ENCODE data around the gene C2orf69. TPM values are rescaled to one million over a fixed set of nuclear protein-coding genes. Genes with fewer than 3 reads are reported as not detected.

The C2orf69 gene
- total RNA-seq, 1 donor from 2014 or later = 7.9 TPM

GRCh38 chr2:199928626-199929025, 17.5 kb downstream of the C2orf69 start:
- no peaks in the 10 kb centered on the region for H3K27me3 Mint-ChIP-seq (ENCODE audit: low read depth, unreplicated experiment)
- Histone ChIP-seq H3K4me1 (ENCODE audit: insufficient read depth, low read length) (no peaks in the 10 kb centered on the region), H4K20me1 (ENCODE audit: insufficient read depth, low read length) (peaks cover 15% of the 10 kb centered on the region), H3K4me2 (ENCODE audit: low read length) (no peak overlapping the region), H3K9ac (ENCODE audit: low read length) (no peak overlapping the region), H3K27me3 (ENCODE audit: insufficient read depth, low read length) (no peaks in the 10 kb centered on the region), H3K36me3 (ENCODE audit: insufficient read depth, low read length) (peaks cover 17% of the 10 kb centered on the region), H2AFZ (ENCODE audit: low read depth, low read length) (no peak overlapping the region), H3K79me2 (ENCODE audit: insufficient read depth, low read length) (peaks cover 36% of the 10 kb centered on the region), H3K4me3 (ENCODE audit: insufficient read depth, low read depth, low read length) (no peak overlapping the region), H3K27ac (ENCODE audit: low read depth, low read length) (no peak overlapping the region), H3K9me3 (ENCODE audit: insufficient read depth, low read depth, low read length) (no peaks in the 10 kb centered on the region)
- FAIRE-seq = no peak
- H3K4me1 Mint-ChIP-seq (ENCODE audit: low read depth, unreplicated experiment) = peaks cover 12% of the 10 kb centered on the region
- H3K36me3 Mint-ChIP-seq (ENCODE audit: low read depth, unreplicated experiment) = peaks cover 7% of the 10 kb centered on the region
- no peaks in the 10 kb centered on the region for H3K9me3 Mint-ChIP-seq (ENCODE audit: unreplicated experiment)
- no peak overlapping the region for H3K27ac Mint-ChIP-seq (ENCODE audit: unreplicated experiment)
- DNase-seq (ENCODE audit: low read depth) = no peak
- H3K4me3 Mint-ChIP-seq (ENCODE audit: unreplicated experiment) = no peak overlapping the region
- TF ChIP-seq, protein P1, sequence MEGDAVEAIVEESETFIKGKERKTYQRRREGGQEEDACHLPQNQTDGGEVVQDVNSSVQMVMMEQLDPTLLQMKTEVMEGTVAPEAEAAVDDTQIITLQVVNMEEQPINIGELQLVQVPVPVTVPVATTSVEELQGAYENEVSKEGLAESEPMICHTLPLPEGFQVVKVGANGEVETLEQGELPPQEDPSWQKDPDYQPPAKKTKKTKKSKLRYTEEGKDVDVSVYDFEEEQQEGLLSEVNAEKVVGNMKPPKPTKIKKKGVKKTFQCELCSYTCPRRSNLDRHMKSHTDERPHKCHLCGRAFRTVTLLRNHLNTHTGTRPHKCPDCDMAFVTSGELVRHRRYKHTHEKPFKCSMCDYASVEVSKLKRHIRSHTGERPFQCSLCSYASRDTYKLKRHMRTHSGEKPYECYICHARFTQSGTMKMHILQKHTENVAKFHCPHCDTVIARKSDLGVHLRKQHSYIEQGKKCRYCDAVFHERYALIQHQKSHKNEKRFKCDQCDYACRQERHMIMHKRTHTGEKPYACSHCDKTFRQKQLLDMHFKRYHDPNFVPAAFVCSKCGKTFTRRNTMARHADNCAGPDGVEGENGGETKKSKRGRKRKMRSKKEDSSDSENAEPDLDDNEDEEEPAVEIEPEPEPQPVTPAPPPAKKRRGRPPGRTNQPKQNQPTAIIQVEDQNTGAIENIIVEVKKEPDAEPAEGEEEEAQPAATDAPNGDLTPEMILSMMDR (IDR thresholded peaks at IDR 0.05; ENCODE audit: insufficient read depth, low read depth, low read length) = no peak
- no peak for TF ChIP-seq EZH2 (IDR thresholded peaks at IDR 0.05; ENCODE audit: insufficient read depth, low read length)

DNA sequence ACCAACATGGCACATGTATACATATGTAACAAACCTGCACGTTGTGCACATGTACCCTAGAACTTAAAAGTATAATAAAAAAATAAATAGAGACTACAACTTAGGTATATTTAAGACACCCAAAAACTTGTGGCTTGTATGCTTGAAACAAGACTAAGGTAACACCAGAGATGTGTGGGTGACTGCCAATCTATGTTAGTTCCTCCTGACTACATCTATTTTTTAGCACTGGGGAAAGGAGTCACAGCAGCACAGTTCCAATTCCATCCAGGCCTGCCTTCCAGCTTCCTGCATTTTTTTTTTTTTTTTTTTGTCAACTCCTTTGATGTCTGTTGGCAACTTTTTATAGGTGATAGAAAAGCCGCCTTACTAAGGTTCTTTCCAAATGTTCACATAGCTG, 18.2 kb downstream of the C2orf69 start:
- H3K27ac ChIP-seq (ENCODE audit: low read depth, low read length) = no peak overlapping the region
- H3K36me3 ChIP-seq (ENCODE audit: insufficient read depth, low read length) = peaks cover 17% of the 10 kb centered on the region
- Mint-ChIP-seq H3K27me3 (ENCODE audit: low read depth, unreplicated experiment) (no peaks in the 10 kb centered on the region), H3K4me3 (ENCODE audit: unreplicated experiment) (no peak overlapping the region), H3K4me1 (ENCODE audit: low read depth, unreplicated experiment) (peaks cover 7% of the 10 kb centered on the region), H3K36me3 (ENCODE audit: low read depth, unreplicated experiment) (peaks cover 7% of the 10 kb centered on the region), H3K27ac (ENCODE audit: unreplicated experiment) (no peak overlapping the region), H3K9me3 (ENCODE audit: unreplicated experiment) (no peaks in the 10 kb centered on the region)
- H3K79me2 ChIP-seq (ENCODE audit: insufficient read depth, low read length) = peaks cover 30% of the 10 kb centered on the region
- H2AFZ ChIP-seq (ENCODE audit: low read depth, low read length) = no peak overlapping the region
- no peak for FAIRE-seq
- H3K27me3 ChIP-seq (ENCODE audit: insufficient read depth, low read length) = no peaks in the 10 kb centered on the region
- no peak for TF ChIP-seq EZH2 (IDR thresholded peaks at IDR 0.05; ENCODE audit: insufficient read depth, low read length)
- TF ChIP-seq, protein P1 (IDR thresholded peaks at IDR 0.05; ENCODE audit: insufficient read depth, low read depth, low read length) = no peak
- no peaks in the 10 kb centered on the region for H3K9me3 ChIP-seq (ENCODE audit: insufficient read depth, low read depth, low read length)
- H3K4me3 ChIP-seq (ENCODE audit: insufficient read depth, low read depth, low read length) = no peak overlapping the region
- H4K20me1 ChIP-seq (ENCODE audit: insufficient read depth, low read length) = peaks cover 11% of the 10 kb centered on the region
- H3K4me1 ChIP-seq (ENCODE audit: insufficient read depth, low read length) = no peaks in the 10 kb centered on the region
- DNase-seq (ENCODE audit: low read depth) = no peak
- H3K9ac ChIP-seq (ENCODE audit: low read length) = no peak overlapping the region
- H3K4me2 ChIP-seq (ENCODE audit: low read length) = no peak overlapping the region

- H3K4me2 ChIP-seq (ENCODE audit: low read length) = no peak overlapping the region
- TF ChIP-seq EZH2 (IDR thresholded peaks at IDR 0.05; ENCODE audit: insufficient read depth, low read length) = no peak
- TF ChIP-seq, protein P1 (IDR thresholded peaks at IDR 0.05; ENCODE audit: insufficient read depth, low read depth, low read length) = no peak
- H3K4me3 ChIP-seq (ENCODE audit: insufficient read depth, low read depth, low read length) = no peak overlapping the region
- H2AFZ ChIP-seq (ENCODE audit: low read depth, low read length) = no peak overlapping the region
- Mint-ChIP-seq H3K36me3 (ENCODE audit: low read depth, unreplicated experiment) (peaks cover 7% of the 10 kb centered on the region), H3K4me3 (ENCODE audit: unreplicated experiment) (no peak overlapping the region), H3K4me1 (ENCODE audit: low read depth, unreplicated experiment) (peaks cover 6% of the 10 kb centered on the region), H3K27ac (ENCODE audit: unreplicated experiment) (peak overlapping the region; percentile 58), H3K9me3 (ENCODE audit: unreplicated experiment) (no peaks in the 10 kb centered on the region), H3K27me3 (ENCODE audit: low read depth, unreplicated experiment) (no peaks in the 10 kb centered on the region)
- peaks cover 4% of the 10 kb centered on the region for H4K20me1 ChIP-seq (ENCODE audit: insufficient read depth, low read length)
- FAIRE-seq (no peak), DNase-seq (ENCODE audit: low read depth) (peak; percentile 50)
- H3K9me3 ChIP-seq (ENCODE audit: insufficient read depth, low read depth, low read length) = no peaks in the 10 kb centered on the region
- peaks cover 12% of the 10 kb centered on the region for H3K36me3 ChIP-seq (ENCODE audit: insufficient read depth, low read length)
- no peaks in the 10 kb centered on the region for H3K4me1 ChIP-seq (ENCODE audit: insufficient read depth, low read length)
- H3K79me2 ChIP-seq (ENCODE audit: insufficient read depth, low read length) = peaks cover 5% of the 10 kb centered on the region
- H3K27ac ChIP-seq (ENCODE audit: low read depth, low read length) = no peak overlapping the region
- no peaks in the 10 kb centered on the region for H3K27me3 ChIP-seq (ENCODE audit: insufficient read depth, low read length)
- no peak overlapping the region for H3K9ac ChIP-seq (ENCODE audit: low read length)
Observed at GRCh38 chr2:199932312-199932855, 21.3 kb downstream of the C2orf69 start.

Data from astrocyte (in vitro differentiated cells and primary cell).